Measurements from ENCODE around the gene TSKS. TPM values are rescaled to one million over a fixed set of nuclear protein-coding genes. Genes with fewer than 3 reads are reported as not detected.

Gene TSKS
- total and polyA plus RNA-seq, 2 of the 13 experiments (the other 11 are each of a cell fraction or from before 2014, with no cell fraction given) = 0.03 TPM; not detected in 1

GRCh38 chr19:49809160-49809940 is 46.2 kb upstream of the TSKS start:
- peak overlapping the region; percentile 79 for H3K4me2 ChIP-seq (ENCODE audit: low read depth, low read length)
- H3K4me3 ChIP-seq (replicated peaks in 1 of 3; ENCODE audit: insufficient read depth in 1 of 3, low read depth in 2 of 3, low read length in 3 of 3) = peak overlapping the region; percentile 54 to 72 (median 62)
- ATAC-seq = peak; percentile 87
- in situ Hi-C loops (cut with HindIII; ENCODE audit: extremely low pct_ligation_motif_present, low pct_unique_long_range_greater_than_20kb) (no loop called here), intact Hi-C loops (cut with micrococcal nuclease; ENCODE audit: unreplicated experiment) (no loop called here)
- H4K20me1 ChIP-seq (ENCODE audit: insufficient read depth, low read length) = no peaks in the 10 kb centered on the region
- 8% methylated on average over 25 of the region's 50 CpGs for WGBS (ENCODE audit: low lambda C conversion rate)
- ChIA-PET POLR2A (interaction anchor here (0.9 to 1.7 kb wide), 5 partner anchors 38 to 169 kb away, joined by 3 to 5 read pairs (median 4); partner anchors contain the start of gene PRMT1), CTCF (ENCODE audit: low intra/inter-chr PET ratio, low total read pairs) (no interaction called here)
- H3K27me3 ChIP-seq (ENCODE audit: control insufficient read depth in 1 of 2, insufficient read depth in 2 of 2, low read length in 2 of 2) = no peaks in the 10 kb centered on the region
- H3K4me1 ChIP-seq (ENCODE audit: insufficient read depth, low read length) = peaks cover 14% of the 10 kb centered on the region
- BruUV-seq (replicated peaks) = no TSS peak
- H3K79me2 ChIP-seq (ENCODE audit: insufficient read depth, low read length) = no peaks in the 10 kb centered on the region
- peak overlapping the region; percentile 61 for H2AFZ ChIP-seq (ENCODE audit: low read length)
- H3K36me3 ChIP-seq (replicated peaks in 1 of 2; ENCODE audit: control insufficient read depth in 1 of 2, insufficient read depth in 2 of 2, low read length in 2 of 2) = no peaks in the 10 kb centered on the region; a peak in 1 of 5 replicates
- H3K9ac ChIP-seq (ENCODE audit: insufficient read depth, low read depth, low read length) = peak overlapping the region; percentile 52
- H3K9me3 ChIP-seq (ENCODE audit: low read length) = no peaks in the 10 kb centered on the region
- H3K27ac ChIP-seq (ENCODE audit: extremely low read length, insufficient read depth, low read length) = no peak overlapping the region
- DNase-seq (ENCODE audit: low spot score) = peak; percentile 35
- FAIRE-seq = no peak
- TF ChIP-seq PAX8 (CRISPR knock-in tag; IDR thresholded peaks at IDR 0.05; ENCODE audit: borderline replicate concordance) (no peak), SP4 (CRISPR knock-in tag; IDR thresholded peaks at IDR 0.05) (no peak; the same call in 1 of the 2 replicates), ZNF580 (CRISPR knock-in tag; IDR thresholded peaks at IDR 0.05; ENCODE audit: borderline replicate concordance, low read depth) (peak; percentile 36; the same call in 1 of the 2 replicates), ONECUT2 (CRISPR knock-in tag; IDR thresholded peaks at IDR 0.05) (no peak), GFI1 (CRISPR knock-in tag; IDR thresholded peaks at IDR 0.05; ENCODE audit: borderline replicate concordance) (no peak), ZNF333 (CRISPR knock-in tag; IDR thresholded peaks at IDR 0.05; ENCODE audit: borderline replicate concordance) (no peak), ZNF609 (CRISPR knock-in tag; IDR thresholded peaks at IDR 0.05; ENCODE audit: borderline replicate concordance) (no peak), ZMAT3 (CRISPR knock-in tag; conservative IDR thresholded peaks at IDR 0.05) (peak; percentile 72; the same call in 1 of the 2 replicates), RAD21 (CRISPR knock-in tag; IDR thresholded peaks at IDR 0.05) (peak; percentile 50), TBX2 (CRISPR knock-in tag; IDR thresholded peaks at IDR 0.05; ENCODE audit: borderline replicate concordance) (peak; percentile 53), LCORL (IDR thresholded peaks at IDR 0.05) (no peak), LCORL (CRISPR knock-in tag; IDR thresholded peaks at IDR 0.05) (peak; percentile 79; the same call in 1 of the 2 replicates), XRCC5 (optimal IDR thresholded peaks at IDR 0.05; ENCODE audit: low read length) (peak; percentile 70), HES4 (CRISPR knock-in tag; IDR thresholded peaks at IDR 0.05; ENCODE audit: borderline replicate concordance) (no peak), HDAC1 (CRISPR knock-in tag; IDR thresholded peaks at IDR 0.05) (peak; percentile 17; the same call in 1 of the 2 replicates), SKIL (CRISPR knock-in tag; IDR thresholded peaks at IDR 0.05; ENCODE audit: borderline replicate concordance) (no peak)
